HG03103 (cell line): ENCODE measurements around the gene STIM1.

Experiments used
- ATAC-seq: cut with Tn5 transposase; IDR thresholded peaks from one replicate; pipeline ENCODE4 v1.9.1; 2021; ENCODE audit warnings: low read depth; ENCODE audit not compliant: unreplicated experiment

STIM1 gene

DNA sequence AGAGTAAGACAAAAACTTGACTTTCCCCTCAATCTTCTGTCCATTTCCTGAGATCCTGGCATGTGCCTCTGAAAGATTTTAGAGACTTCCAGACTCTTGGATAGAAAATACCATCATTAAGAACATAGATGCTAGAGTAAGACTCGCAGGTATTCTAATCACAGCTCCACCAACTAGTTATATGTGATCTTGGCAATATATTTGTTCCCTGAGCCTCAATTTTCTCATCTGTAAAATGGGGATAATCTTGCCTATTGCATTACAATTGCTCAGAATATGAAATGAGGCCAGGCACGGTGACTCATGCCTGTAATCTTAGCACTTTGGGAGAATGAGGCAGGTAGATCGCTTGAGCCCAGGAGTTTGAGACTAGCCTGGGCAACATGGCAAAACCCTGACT, 25.4 kb upstream of the STIM1 start:
- no peak for ATAC-seq

GRCh38 chr11:3830730-3831129, 24.7 kb upstream of the STIM1 start:
- ATAC-seq: no peak

DNA sequence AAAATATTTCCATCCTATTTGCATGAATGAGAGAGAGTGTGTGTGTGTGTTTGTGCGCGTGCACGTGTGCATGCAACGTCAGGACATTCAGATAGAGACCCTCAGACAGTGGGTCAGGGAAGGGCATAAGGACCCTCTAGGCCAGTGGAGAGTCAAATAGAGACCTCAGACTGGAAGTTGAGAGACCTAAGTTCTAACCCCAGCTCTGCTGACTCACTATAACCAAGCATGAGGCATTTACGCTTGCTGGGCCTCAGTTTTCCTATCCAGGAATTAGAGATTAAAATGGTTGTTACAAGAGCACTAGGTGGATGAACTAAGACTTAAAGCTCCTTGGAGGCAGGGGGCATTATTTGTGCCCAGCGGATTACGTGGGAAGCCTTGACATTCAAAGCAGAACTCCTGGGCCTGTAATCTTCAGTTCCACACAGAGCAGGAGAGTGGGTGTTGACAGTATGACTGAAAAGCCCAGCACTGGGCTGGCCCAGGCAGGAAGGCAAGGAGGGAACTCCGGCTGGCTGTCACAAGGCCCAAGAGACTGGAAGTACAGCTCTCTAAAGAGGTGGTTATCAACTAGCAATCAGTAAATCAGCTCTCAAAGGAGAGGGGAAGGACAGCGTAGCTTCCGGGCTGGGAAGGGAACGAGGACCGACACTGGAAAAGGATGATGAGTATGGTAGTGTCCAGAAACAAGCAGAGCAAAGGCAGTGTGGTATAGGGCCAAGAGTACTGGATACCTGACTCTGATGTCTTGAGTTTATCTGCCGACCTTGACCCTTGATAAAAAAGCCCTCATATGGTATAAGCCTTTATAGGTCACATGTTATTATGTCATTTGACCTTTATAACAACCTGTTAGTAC, 23.9 kb upstream of the STIM1 start:
- no peak for ATAC-seq

DNA sequence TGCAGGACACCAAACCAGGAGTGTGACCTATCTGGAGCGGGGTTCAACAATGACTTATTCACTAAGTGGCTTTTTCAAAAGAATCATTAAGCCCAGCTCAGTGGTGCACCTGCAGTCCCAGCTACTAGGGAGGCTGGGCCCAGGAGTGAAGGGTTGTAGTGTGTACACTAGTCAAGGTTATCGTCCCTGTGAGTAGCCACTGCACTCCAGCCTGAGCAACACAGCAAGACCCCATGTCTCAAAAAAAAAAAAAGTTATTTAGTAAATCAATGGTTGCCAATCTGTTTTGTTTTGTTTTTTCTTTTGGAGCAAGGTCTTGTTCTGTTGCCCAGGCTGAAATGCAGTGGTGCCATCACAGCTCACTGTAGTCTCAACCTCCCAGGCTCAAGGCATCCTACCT, 22.6 kb upstream of the STIM1 start:
- no peak for ATAC-seq

DNA sequence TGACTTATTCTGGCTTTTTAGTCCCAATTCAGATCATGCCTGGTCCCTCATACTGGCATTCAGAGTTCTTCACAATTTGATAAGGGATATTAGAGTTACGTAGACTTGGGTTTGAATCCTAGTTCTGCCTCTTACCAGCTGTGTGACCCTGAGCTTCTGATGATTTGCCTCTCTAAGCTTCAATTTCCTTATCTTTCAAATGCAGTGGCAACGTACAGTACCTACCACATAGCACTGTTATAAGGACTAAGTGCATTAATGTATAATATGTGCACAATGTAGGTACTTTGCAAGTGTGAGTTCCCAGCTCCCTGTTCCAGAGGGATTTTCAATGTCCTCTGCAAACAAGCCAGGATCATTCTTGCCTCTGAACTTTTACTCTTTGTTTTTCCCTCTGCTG, 22.0 kb upstream of the STIM1 start:
- no peak for ATAC-seq

GRCh38 chr11:3834349-3834663, 21.2 kb upstream of the STIM1 start:
- ATAC-seq: no peak

DNA sequence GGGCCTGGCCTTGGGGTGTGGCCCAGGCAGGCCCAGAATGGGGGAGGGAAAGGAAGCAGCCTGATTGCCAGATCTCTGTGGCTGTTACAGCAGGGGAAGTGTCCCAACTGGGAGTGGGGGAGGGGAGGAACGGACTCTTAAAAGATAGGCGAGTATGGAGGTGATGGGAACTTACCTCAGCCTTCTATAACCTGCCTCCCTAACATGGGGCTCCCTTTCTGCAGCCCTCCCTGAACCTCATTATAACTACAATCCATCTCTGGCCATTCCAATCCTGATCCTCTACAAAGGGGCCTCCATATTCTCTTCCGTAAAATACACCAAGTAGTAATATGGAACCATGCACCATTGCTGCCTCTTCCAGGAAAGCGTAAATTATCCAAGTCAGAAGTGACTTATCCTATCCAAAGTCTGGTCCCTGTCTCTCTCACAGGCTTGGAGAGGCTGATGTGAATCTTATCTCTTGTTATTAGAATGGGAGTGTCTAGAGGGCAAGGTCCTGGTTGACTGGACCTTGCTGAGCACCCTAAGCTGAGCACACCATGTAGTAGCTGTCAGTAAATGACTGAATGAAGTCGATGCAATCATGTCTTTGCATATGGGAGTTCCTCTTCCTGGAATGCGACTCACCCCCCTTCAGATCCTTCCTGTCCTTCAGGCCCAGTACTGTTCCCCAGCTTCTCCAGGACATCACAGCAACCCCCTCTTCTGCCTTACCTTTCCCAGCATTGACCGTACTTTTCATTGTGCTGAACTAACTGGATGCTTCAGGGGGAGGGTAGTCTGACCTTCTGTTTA, 20.6 kb upstream of the STIM1 start:
- no peak for ATAC-seq

- no peak for ATAC-seq
These were observed 19.7 kb upstream of the STIM1 start for GRCh38 chr11:3835751-3836150.

- no peak for ATAC-seq
These were observed 18.6 kb upstream of the STIM1 start for GRCh38 chr11:3836903-3837302.

- ATAC-seq: no peak
These were observed 17.7 kb upstream of the STIM1 start for GRCh38 chr11:3837793-3838192.

- no peak for ATAC-seq
These were observed 17.0 kb upstream of the STIM1 start for GRCh38 chr11:3838504-3838903.

- peak; percentile 1 for ATAC-seq
These were observed 15.2 kb upstream of the STIM1 start for GRCh38 chr11:3840004-3840869.

- peak; percentile 34 for ATAC-seq
These were observed 14.5 kb upstream of the STIM1 start, which contains the start of gene RHOG for GRCh38 chr11:3840870-3841425. Gene RHOG, minus strand, starts transcription at chr11:3840959. Its CDS starts 12,821 bp downstream, at chr11:3828138.

GRCh38 chr11:3841426-3842350, 13.8 kb upstream of the STIM1 start:
- peak; percentile 38 for ATAC-seq

DNA sequence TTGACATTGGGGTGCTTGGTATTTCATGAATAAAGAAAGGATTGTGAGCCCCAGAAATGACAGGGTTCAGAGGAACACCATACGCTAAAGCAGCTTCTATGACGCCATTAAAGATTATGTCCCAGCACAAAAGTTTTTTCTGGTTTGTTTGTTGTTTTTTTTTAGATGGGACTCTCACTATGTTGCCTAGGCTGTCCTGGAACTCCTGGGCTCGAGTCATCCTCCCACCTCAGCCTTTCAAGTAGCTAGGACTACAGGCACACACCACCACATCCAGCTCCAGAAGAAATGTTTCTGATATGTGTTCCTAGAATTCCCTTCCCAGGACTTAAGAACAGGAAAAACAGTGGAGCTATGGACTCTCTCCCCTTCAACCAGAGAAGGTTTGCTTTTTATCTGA, 12.1 kb upstream of the STIM1 start:
- ATAC-seq: no peak

DNA sequence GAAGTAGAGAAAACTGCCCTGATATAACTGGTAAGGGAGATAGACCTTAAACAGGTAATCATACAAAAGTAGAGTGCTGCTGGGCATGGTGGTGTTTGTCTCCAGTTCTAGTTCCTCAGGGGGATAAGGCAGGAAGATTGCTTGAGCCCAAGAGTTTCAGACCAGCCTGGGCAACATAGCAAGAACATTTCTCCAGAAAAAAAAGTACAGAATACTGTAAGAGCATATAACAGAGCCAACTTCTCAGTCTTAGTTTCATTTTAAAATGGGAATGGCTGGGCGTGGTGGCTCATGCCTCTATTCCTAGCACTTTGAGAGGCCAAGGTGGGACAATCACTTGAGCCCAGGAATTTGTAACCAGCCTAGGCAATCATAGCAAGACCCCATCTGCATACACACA, 10.2 kb upstream of the STIM1 start:
- ATAC-seq: no peak

DNA sequence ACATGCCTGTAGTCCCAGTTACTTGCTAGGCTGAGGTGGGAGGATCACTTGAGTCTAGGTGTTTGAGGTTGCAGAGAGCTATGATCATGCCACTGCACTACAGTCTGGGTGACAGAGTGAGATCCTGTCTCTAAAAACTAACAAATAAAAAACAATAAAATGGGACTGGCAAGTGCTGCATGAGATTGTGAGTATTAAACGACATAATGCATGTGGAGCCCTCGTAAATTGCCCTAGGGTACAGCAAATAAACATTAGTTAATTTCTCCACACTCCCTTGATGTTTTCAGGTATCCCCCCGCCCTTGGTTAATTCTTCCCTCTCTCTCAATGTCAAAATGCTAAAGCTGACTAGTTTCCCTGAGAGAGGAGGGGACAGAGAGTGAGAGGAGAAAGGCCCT, 9.8 kb upstream of the STIM1 start:
- ATAC-seq: no peak

GRCh38 chr11:3849297-3849874, 6.1 kb upstream of the STIM1 start:
- no peak for ATAC-seq

DNA sequence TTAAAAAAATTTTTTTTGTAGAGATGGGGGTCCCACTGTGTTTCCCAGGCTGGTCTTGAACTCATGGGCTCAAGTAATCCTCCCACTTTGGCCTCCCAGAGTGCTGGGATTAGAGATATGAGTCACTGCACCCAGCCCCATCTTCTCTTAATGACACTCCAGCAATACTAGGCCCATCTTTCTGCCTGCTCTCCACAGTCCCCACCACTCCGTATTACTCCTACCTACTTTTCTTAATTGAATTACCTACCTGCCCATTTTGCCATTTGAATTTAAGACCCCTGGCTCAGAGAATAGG, 2.0 kb upstream of the STIM1 start:
- no peak for ATAC-seq
